GM12873 (cell line): ENCODE results near the gene CPEB2.

Source experiments
- CTCF ChIP-seq: IDR thresholded peaks from 2 replicates; pipeline ENCODE4 v1.5.1; 2012; ENCODE audit warnings: low read depth, mild to moderate bottlenecking, moderate library complexity, low read length, control low read depth; ENCODE audit not compliant: insufficient read depth; ENCODE audit errors: missing control alignments

The CPEB2 gene

DNA sequence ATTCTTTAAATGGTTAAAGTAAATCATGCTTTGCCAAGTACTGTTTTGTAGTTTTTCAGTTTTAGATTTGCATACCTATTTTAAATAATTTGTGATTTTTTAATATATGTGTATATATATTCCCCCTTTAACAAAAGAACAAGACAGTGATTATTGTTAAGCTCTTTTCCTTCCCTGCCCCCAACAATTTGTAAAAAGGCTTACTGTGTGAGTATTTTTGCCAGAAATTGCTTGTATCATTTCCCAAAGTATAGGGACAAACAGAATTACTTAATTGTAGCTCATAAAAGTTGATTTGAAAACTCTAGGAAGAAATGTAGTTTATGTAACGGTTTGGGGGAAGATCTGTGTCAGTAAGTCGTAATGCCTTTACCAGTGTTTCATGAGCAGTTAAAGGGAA, 19.0 kb downstream of the CPEB2 start:
- TF ChIP-seq CTCF = no peak

- no peak for TF ChIP-seq CTCF
These were observed 19.7 kb downstream of the CPEB2 start for GRCh38 chr4:15021946-15022345.

GRCh38 chr4:15024386-15024785, 22.1 kb downstream of the CPEB2 start:
- no peak for TF ChIP-seq CTCF

GRCh38 chr4:15025693-15026092, 23.4 kb downstream of the CPEB2 start:
- TF ChIP-seq CTCF = no peak

- no peak for TF ChIP-seq CTCF
These were observed 25.7 kb downstream of the CPEB2 start for GRCh38 chr4:15027921-15028435.

GRCh38 chr4:15031197-15031596, 28.9 kb downstream of the CPEB2 start:
- TF ChIP-seq CTCF = no peak

DNA sequence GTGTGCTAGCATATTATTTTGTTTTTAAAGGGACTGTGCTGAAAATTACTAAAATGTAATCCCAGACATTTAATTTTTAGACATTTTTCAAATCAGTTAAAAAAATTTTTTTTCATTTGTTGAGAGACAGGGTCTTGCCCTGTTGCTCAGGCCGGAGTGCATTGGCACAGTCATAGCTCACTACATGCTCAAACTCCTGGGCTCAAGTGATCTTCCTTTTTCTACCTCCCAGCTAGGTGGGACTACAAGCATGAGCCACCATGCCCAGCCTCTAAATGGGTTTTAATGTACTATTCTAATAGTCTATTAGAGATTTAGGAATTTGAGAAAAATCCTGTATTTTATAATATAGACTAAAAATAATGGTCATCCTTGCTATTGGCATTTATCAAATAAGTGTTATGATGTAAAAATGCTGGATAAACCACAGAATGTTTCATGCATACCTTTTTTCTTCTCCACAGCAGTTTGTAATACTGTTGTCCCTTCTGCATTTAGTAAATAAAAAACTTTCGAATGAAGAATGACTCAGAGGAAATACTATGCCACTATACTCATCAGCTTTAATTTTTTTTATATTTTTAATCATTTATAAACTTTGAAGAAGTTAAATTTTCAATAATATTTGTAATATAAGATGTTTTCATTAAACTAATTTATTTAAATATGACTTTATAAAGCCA, 29.9 kb downstream of the CPEB2 start:
- TF ChIP-seq CTCF = no peak
